Stimulated activated CD8-positive, alpha-beta memory T cell treated with anti-CD3 and anti-CD28 coated beads, Interleukin-15, amount 100 ng/mL, for 4 hours (primary cell): ENCODE data around the gene KRT27.
"Not testable (repeated sequence)": the region's sequence is repeated elsewhere in the genome, so short reads cannot be mapped to it uniquely, and the experiment has no call there.

Experiments
- DNase-seq, 2 donors: peaks; one replicate each; pipeline ENCODE4 v3.0.0-alpha.2; 2020; ENCODE audit warnings: low read depth in 2 of 2

The KRT27 gene, protein sequence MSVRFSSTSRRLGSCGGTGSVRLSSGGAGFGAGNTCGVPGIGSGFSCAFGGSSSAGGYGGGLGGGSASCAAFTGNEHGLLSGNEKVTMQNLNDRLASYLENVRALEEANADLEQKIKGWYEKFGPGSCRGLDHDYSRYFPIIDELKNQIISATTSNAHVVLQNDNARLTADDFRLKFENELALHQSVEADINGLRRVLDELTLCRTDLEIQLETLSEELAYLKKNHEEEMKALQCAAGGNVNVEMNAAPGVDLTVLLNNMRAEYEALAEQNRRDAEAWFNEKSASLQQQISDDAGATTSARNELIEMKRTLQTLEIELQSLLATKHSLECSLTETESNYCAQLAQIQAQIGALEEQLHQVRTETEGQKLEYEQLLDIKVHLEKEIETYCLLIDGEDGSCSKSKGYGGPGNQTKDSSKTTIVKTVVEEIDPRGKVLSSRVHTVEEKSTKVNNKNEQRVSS

DNA sequence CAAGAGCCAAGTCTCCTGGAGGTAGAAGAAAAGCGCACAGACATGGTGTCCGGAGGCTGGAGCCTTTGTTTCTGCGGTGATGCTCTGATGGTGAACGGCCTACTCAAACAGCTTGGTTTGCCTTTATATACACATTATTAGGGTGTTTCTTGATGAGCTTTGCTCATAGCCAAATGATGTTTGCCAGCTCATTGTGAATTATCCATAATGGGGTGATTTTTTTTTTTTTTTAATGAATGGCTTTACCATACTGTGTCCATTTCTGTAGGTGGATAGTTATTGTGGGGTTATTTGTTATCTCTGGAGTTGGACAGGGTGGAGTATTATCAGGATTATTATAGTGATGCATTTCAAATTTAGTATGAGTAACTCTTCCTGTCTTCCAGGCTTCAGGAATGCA is at the start of gene KRT27:
KRT27 (minus strand) TSS at position 101 of the 400 bp plus-strand sequence; CDS start at position 44, 57 bp downstream.
- no peak for DNase-seq

DNA sequence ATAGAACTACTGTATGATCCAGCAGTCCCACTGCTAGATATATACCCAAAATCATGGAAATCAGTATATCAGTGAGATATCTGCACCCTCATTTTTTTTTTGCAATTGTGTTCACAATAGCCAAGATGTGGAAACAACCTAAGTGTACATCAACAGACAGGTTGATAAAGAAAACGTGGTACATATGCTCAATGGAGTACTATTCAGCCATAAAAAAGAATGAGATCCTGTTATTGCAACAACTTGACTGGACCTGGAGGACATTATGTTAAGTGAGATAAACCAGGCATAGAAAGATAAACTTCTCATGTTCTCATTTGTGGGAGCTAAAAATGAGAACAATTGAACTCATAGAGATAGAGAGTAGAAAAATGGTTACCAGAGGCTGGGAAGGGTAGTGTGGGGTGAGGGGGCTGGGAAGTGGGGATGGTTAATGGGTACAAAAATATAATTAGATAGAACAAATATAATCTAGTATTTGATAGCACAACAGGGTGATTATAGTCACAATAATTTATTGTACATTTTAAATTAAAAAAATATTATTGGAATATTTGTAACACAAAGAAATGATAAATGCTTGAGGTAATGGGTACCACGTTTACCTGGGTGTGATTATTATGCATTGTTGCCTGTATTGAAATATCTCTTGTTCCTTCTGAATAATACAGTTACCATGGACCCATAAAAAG is 47.9 kb upstream of the KRT27 start:
- no peak for DNase-seq

DNA sequence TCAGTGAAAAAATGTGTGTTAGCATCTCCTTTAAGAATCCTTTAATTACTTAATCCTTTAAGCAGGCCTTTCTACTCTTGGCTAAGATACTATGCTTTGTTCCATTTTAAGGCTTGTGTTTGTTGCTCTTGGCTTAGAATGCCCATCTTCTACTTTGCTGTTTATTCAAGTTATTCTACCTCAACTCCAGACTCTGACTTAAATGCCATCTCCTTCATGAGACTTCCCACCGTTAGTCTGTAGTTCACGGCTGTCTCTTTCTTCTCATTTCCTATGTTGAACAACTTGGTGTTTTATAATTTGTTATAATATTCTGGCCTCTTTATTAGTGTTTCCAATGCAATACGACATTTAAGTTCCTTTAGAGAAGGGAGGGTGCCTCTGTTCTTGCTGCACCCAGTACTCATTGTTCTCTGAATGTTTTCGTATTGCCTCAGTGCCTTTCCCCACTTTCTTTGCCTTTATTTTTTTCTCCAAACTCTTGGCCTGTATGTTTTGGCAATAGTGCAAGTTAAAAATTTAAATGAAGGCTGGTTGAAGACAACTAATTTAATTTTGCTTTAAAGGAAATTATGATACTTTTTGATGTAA is 46.2 kb upstream of the KRT27 start:
- DNase-seq = no peak

DNA sequence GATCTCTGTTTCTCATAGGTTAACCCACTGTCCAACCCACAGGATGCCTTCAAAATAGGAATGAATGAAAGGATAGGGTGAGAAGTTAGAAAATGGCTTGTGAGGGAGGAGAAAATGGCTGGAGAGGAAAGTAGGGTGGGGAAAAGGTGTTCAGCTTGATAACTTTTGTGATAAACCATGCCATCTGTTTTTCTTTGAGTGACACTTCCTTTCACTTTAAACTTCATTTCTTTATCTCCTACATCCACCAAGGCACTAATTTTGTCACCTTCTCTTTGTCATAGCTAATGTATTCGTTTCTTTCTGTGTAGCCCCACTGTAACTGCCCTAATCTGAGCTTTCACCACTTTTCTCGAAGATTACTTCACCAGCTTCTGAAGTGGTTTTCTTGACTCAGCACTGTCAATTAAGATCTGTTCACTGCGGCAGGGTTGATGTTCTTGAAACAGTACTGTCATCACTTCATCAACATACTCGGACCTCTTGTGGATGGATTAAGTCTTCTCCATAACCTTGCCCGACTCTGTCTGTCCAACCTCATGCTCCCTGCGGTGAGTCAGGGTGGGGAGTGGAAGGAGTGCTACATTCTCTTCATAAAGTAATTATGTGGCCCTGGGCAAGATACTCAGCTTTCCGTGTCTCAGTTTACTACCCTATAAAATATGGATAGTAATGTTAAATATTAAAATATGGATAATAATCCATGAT is 45.5 kb upstream of the KRT27 start:
- DNase-seq = no peak

DNA sequence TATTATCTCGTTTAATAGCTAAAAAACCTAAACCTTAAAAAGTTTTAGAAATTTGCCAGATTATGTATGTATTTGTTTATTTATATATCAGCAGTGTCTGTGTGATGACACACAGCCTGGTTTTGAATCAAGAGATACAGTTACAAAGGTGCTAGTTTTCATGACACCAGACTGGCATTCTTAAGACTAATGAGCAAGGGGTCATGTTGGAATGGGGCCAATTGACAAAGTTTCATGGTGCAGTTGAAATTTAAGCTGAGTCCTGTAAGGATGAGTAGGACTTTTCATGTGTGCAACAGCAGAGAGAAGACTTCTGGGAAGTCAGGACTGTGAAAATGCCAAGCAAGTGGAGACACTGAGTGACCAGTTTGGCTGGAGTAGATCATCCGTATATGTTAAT is 43.2 kb upstream of the KRT27 start:
- DNase-seq = no peak

DNA sequence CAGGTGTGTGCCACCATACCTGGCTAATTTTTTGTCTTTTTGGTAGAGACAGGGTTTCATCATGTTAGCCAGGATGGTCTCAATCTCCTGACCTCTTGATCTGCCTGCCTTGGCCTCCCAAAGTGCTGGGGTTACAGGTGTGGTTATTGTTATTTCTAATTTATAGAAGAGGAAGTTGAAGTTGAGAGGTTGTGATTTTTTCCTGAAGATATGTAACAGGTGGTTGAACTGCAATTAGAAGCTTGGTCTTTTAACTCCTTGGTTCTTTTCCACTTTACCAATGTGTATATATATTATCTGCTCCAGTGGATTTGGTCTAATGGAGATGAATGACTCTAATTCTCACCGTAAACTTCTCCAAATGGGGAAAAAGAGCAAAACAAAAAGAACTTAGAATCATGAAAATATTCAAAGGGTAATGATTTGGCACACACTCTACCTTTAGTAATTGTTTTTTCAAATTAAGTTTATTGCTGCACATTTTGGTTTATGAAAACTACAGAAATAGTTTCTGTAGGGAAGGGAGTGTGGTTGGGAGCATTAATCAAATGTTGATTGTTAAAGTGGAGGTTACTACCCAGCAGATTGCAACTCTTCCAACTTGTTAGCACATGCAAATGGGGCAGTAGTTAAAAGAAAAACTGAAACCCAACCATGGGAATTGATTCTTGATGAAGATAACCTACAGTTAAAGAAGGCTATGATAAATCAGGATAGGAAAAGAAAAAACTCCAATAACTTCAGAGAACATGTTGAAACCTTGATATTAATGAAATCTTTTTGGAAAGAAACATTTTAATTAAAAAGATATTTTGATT is 41.9 kb upstream of the KRT27 start:
- no peak for DNase-seq

DNA sequence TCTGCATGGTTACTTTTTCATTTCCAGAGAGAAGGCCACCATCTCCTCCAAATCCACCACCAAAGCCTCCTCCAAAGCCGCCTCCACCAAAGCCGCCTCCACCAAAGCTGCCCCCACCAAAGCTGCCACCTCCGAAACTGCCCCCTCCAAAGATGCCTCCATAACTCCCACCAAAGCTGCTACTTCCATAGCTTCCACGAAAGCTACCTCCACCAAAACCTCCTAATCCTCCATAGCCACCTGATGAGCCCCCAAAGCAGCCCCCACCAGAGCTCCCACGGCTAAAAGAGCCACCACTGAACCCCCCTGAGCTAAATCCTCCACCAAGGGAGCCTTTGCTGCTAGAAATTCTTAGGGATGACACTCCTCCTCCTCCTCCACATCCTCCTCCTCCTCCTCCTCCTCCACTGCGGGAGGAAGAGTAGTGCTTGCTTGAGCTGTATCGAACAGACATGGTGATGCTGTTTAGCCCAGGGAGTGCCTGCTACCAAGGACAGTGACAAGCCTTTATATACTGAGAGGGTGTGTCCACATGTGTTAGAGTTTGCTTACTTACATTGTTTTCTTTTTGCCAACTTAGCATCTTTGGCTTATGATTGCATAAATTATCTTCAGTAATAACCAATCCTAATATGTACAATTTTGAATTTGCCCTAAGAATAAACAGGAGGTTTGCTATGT is 39.9 kb upstream of the KRT27 start, which contains the start of gene KRT10:
KRT10 (minus strand) TSS at position 483 of the 681 bp plus-strand sequence; CDS start at position 454, 29 bp downstream.
- DNase-seq = no peak

DNA sequence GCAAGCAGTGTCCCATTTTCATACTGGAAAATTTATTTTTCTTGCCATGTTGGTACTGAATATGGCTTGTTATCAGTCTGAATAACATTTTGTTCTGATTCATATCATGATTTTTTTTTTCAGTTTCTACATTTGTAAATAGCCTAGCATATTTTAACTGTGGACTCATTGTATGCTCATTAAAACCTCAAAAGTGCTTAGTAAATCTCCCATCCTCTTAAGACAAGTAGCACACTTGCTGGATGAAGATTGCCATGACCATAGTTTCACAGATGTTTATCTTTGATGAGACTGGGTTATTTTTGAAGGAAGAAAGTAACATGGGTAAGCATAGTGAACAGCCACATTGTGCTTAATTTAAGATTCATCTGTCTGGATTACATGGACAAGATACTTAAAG is 39.2 kb upstream of the KRT27 start:
- no peak for DNase-seq

DNA sequence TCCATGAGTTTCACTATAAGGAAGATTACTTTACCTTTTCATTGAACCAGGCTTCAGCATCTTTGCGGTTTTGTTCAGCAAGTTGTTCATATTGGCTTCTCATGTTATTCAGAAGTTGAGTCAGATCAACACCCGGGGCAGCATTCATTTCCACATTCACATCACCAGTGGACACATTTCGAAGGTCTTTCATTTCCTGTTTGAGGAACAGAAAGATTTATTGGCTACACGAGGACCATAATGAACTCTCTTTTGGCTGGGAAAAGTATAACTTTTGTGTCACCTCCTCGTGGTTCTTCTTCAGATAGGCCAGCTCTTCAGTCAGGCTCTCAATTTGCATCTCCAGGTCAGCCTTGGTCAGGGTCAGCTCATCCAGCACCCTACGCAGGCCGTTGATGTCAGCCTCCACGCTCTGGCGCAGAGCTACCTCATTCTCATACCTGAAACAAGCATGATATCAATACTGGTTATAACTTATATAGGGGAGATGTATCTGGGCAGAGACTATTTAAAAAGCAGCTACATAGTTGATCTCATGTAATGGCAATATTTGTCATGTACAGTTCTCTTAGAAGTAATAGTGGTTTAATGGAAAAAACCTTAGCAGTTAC is 38.0 kb upstream of the KRT27 start:
- no peak for DNase-seq

DNA sequence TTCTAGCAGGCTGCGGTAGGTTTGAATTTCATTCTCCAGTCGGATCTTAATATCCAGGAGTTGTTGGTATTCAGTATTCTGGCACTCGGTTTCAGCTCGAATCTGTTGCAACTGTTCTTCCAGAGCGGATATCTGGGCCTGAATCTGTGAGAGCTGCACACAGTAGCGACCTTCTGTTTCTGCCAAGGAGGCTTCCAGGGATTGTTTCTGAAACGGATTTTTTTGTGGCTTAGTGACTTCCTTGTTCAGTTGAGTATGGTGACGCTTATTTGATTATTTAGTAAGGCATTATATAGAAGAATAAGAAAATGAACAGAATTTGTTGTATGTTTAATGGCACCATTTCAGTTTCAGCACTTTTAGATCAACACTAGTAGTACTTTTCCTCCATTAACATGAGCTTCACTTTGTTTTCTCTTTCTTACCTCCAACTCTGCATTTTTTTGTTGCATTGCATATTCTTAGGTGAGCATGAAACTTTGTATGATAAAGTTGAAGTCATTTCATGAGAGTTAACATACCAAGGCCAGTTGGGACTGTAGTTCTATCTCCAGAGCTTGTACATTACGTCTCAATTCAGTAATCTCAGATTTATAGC is 37.3 kb upstream of the KRT27 start:
- no peak for DNase-seq

DNA sequence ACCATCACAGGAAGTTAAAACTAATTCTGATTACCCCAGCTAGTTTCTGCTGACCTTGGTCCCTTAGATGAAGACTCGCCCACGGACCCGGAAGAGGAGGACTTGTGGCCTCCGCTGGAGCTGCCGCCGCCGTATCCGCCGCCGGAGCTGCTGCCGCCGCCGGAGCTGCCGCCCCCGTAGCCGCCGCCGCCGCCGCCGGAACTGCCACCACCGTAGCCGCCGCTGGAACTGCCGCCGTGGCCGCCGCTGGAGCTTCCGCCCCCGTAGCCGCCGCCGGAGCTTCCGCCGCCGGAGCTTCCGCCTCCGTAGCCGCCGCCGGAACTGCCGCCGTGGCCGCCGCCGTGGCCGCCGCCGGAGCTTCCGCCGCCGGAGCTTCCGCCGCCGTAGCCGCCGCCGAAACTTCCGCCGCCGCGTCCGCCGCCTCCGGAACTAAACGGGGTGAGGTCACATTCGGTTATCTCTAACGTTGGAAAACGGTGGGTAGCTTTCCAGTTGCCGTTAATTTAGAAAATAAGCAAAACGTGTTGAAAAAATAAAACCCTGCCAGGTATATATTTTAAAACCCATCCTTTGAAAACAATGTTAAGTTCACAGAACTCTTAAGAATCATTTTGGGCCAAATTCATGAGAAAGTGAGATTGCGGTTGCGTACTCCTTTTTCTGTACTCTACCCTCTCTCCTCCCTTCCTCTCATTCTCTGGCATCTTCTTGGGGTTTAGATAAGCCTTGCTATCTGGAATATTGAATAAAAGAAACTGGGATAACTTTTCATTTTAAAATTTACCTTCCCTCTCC is 36.6 kb upstream of the KRT27 start:
- peak; percentile 74 to 77 for DNase-seq

DNA sequence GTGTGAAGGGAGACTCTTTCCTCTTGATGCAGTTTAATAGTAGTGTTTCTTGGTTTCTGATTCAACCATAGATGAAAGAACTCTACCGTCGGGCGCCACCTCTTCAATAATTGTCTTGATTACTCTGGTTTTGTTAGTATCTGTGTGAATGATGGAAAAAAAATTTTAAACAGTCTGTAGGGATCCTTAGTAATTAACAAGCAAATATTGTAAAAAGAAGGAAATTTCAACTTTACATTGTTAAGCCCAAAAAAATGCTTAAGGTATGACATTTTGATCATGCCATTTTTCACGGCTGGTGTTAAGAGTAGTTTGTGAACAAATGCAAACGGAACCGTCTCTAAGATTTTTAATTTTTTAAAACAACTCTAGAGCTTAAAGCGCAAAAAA is 36.0 kb upstream of the KRT27 start:
- no peak for DNase-seq

DNA sequence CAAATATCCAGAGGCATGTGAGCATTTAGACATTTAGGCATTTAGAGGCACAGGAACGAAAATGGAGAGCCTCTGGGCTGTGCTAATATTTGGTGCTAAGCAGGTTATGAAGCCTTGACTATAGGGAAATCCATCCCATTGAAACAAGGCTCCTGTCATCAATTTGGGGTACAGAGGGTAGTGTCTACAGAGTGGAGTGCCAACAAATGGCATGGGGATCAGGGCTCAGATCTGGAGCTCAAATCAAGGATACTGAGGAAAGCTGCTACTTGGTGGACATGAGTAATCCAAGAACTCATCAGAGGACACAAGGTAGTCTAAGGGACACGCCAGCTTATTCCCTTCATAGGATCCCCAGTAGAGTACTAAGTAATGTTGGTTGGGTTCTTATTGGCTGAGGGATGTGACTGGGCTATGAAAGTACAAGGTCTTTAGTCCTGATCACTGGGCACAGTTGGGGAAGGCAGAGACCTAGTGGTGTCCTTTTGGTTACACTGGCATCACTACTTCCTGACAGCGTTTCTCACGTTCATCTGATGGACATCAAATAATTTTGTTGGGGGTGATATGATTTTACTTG is 34.8 kb upstream of the KRT27 start:
- DNase-seq = no peak

DNA sequence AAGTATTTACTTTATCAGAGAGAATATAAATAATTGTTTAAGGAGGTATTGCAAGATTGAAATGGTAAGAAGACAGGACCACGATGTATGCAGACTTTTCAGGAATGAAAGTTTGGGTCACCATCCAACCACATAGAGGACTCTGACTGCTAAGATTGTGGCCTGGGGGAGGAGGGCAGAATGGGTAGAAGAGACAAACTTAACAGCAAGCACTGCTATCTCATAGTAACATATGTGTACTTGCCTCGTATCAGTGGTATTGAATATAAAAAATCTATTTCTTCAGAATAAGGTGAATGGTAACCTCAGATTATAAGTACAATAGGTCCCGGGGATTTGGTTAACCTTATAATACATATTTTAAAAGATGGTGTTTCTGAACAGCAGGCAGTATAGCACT is 34.2 kb upstream of the KRT27 start:
- no peak for DNase-seq

DNA sequence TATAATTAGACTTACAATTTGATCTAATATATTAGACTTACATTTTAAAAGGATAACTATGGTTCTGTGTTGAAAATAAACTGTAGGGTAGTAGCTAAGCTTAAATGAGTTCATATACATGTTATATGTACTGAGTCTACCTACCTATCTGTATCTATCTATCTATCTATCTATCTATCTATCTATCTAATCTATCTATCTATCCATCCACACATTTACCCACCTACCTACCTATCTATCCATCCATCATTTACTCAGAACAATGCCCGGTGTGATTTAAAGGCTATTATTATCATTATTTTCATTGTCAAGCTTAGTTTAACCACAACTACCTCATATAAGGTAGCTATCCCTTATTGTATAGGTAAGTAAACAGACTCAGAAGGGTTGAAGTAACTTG is 33.0 kb upstream of the KRT27 start:
- no peak for DNase-seq

DNA sequence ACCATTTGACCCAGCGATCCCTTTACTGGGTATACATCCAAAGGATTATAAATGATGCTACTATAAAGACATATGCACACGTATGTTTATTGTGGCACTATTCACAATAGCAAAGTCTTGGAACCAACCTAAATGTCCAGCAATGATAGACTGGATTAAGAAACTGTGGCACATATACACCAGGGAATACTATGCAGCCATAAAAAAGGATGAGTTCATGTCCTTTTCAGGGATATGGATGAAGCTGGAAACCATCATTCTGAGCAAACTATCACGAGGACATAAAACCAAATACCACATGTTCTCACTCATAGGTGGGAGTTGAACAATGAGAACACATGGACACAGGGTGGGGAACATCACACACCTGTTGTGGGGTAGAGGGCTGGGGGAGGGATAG is 32.3 kb upstream of the KRT27 start:
- DNase-seq = not testable (repeated sequence)

DNA sequence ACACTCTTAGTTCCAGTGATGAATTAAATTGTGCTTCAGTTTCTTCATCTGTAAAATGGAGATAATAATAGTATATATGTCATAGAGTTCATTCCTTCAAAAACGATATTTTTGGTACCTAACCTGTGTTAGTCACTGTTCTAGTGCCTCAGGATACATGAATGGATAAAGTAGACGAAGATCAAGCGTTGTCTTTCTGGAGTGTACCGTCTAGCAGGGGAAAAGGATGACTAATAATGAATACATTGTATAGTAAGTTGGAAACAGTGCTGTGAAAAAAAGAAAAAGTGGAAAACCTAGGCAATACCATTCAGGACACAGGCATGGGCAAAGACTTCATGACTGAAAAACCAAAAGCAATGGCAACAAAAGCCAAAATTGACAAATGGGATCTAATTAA is 31.5 kb upstream of the KRT27 start:
- no peak for DNase-seq

DNA sequence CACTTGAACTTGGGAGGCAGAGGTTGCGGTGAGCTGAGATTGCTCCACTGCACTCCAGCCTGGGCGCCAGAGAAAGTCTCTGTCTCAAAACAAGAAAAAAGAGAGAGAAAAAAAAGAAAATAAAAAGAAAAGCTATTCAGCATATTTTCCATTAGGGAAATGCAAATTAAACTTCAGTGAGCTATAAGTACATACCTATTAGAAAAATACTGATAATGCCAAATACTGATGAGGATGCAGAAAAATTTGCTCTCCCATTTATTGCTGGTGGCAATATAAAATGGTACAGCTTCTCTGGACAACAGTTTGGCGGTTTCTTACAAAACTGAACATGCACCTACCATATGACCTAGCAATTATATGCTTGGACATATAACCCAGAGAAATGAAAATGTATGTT is 30.3 kb upstream of the KRT27 start:
- no peak for DNase-seq

DNA sequence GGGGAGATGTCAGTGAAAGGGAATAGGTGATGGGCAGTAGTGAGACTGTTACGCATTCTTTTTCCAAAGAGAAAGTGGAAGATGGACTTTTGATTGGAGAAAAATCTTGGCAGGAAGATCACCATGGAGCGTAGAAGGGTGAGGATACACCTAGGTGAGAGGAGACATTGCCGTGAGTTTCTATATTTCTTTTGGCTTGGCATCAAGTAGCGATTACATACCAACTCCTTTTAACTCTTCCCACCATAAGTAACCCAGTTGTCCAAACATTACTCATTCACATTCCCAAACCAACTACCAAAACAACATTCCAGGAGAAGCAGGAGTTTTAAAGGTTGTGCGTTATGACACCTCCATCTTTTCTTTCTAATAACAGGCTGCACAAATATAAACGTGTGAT is 28.1 kb upstream of the KRT27 start:
- no peak for DNase-seq
